K562 (cell line): ENCODE measurements around the gene DNAH3. TPM values are rescaled to one million over a fixed set of nuclear protein-coding genes. Genes with fewer than 3 reads are reported as not detected.

Experiments used
- ATAC-seq: fragments of 200-7000 bp; cut with Tn5 transposase; 3 replicates; pipeline ENCODE4 v1.9.1; 2020; ENCODE audit warnings: moderate library complexity
- BruUV-seq: library from RNA; stranded (reverse); fragments of 400-500 nt; replicated peaks from 2 replicates; lab custom pipeline; 2021; lab: Mats Ljungman, UMichigan
- CTCF ChIA-PET: fragments of 300-600 bp; formaldehyde crosslinking; extraction: SDS; loops from one replicate; lab custom pipeline; 2021; ENCODE audit warnings: low intra/inter-chr PET ratio; lab: Yijun Ruan, JAX
- POLR2A ChIA-PET: fragments of 300-600, 350-650 bp; sonication (Branson Sonifier 250); formaldehyde crosslinking; extraction: SDS; loops from one replicate; lab custom pipeline; 2021; ENCODE audit warnings: antibody characterized with exemption, inconsistent platforms; lab: Yijun Ruan, JAX
- DNase-seq, 4 experiments: peaks; one replicate each; pipeline versions ENCODE4 v3.0.0 to v3.0.0-alpha.2; 2011 to 2018; ENCODE audit warnings: low spot score in 3 of 4, mixed read lengths in 3 of 4; ENCODE audit errors: extremely low read depth in 1 of 4
- FAIRE-seq: peaks from 2 replicates; lab custom pipeline; 2011; peaks lifted over from hg19 to GRCh38; lab: Jason Lieb, UNC
- H2AFZ ChIP-seq: 2 replicates; pipeline ENCODE4 v1.6.0; 2011; ENCODE audit warnings: low read depth, low read length, control low read depth, inconsistent platforms
- H3K27ac ChIP-seq: fragments of 200-600 bp; 3 replicates; pipeline ENCODE4 v1.8.0; 2011; ENCODE audit warnings: low read depth, mild to moderate bottlenecking, control low read depth, inconsistent platforms, low read length, moderate library complexity, mixed read lengths; ENCODE audit errors: extremely low read depth
- H3K27me3 ChIP-seq, 2 experiments: fragments of 300-600 bp in 1 of 2; 2 replicates in 1 of 2; 3 replicates in 1 of 2; pipeline versions ENCODE4 v1.6.0 to v1.8.0; 2011; ENCODE audit warnings: inconsistent platforms in 2 of 2, low read length in 2 of 2, mild to moderate bottlenecking in 1 of 2, mixed read lengths in 1 of 2, moderate library complexity in 1 of 2; ENCODE audit not compliant: control insufficient read depth in 2 of 2, insufficient read depth in 2 of 2
- H3K36me3 ChIP-seq: fragments of 300-600 bp; 3 replicates; pipeline ENCODE4 v1.8.0; 2011; ENCODE audit warnings: mild to moderate bottlenecking, low read length, inconsistent platforms; ENCODE audit not compliant: control insufficient read depth, insufficient read depth
- H3K4me1 ChIP-seq, 2 experiments: fragments of 200-600 bp in 1 of 2; replicated peaks in 1 of 2; 2 replicates in 1 of 2; 3 replicates in 1 of 2; pipeline versions ENCODE4 v1.5.1 to v1.8.0; 2011; ENCODE audit warnings: inconsistent platforms in 2 of 2, low read length in 2 of 2, mild to moderate bottlenecking in 1 of 2, mixed read lengths in 1 of 2, moderate library complexity in 1 of 2; ENCODE audit not compliant: control insufficient read depth in 2 of 2, insufficient read depth in 2 of 2
- H3K4me2 ChIP-seq: 2 replicates; pipeline ENCODE4 v1.6.1; 2011; ENCODE audit warnings: low read length, control low read depth, inconsistent platforms, mixed read lengths; ENCODE audit not compliant: insufficient read depth
- H3K4me3 ChIP-seq: fragments of 200-600 bp; sonication (generic), shearing (Covaris generic); 2 replicates; pipeline ENCODE4 v1.5.1; 2016; ENCODE audit warnings: control low read depth, inconsistent platforms
- H3K79me2 ChIP-seq: fragments of 200-600 bp; 3 replicates; pipeline ENCODE4 v1.8.0; 2011; ENCODE audit warnings: low read length, inconsistent platforms; ENCODE audit not compliant: control insufficient read depth, insufficient read depth
- H3K9ac ChIP-seq, 2 experiments: 2 replicates each; pipeline versions ENCODE4 v1.6.0 to v1.6.1; 2011; ENCODE audit warnings: low read depth in 2 of 2, low read length in 2 of 2, control low read depth in 1 of 2, inconsistent platforms in 1 of 2, mild to moderate bottlenecking in 1 of 2, mixed read lengths in 1 of 2; ENCODE audit not compliant: insufficient read depth in 1 of 2
- H3K9me1 ChIP-seq: one replicate; pipeline ENCODE4 v1.6.0; 2011; ENCODE audit warnings: inconsistent platforms, mild to moderate bottlenecking, low read length, moderate library complexity; ENCODE audit not compliant: control insufficient read depth, insufficient read depth
- H3K9me3 ChIP-seq: replicated peaks from 2 replicates; pipeline ENCODE4 v1.5.1; 2011; ENCODE audit warnings: low read depth, low read length, inconsistent platforms; ENCODE audit not compliant: control insufficient read depth, insufficient read depth
- H4K20me1 ChIP-seq: replicated peaks from 2 replicates; pipeline ENCODE4 v1.6.1; 2011; ENCODE audit warnings: low read length, inconsistent platforms, mixed read lengths; ENCODE audit not compliant: control insufficient read depth, insufficient read depth
- ARID2 ChIP-seq: fragments of 450-650 bp; IDR thresholded peaks from 2 replicates; pipeline ENCODE4 v1.6.1; 2017; ENCODE audit warnings: antibody characterized with exemption, mild to moderate bottlenecking
- CHD1 ChIP-seq: fragments of 200-600 bp; sonication (generic); IDR thresholded peaks from one replicate; pipeline ENCODE4 v1.6.1; 2012; ENCODE audit warnings: mild to moderate bottlenecking, moderate library complexity, low read length, inconsistent platforms
- ELF2 ChIP-seq: fragments of 250-450 bp; sonication (Bioruptor Pico); IDR thresholded peaks from 2 replicates; pipeline ENCODE4 v1.5.0; 2021; ENCODE audit warnings: mild to moderate bottlenecking
- FOXM1 ChIP-seq, 2 experiments: fragments of 450-650 bp in 1 of 2; sonication (generic) in 1 of 2; formaldehyde crosslinking in 1 of 2; IDR thresholded peaks; 2 replicates each; pipeline versions ENCODE4 v1.6.1 to v1.9.0; 2017 to 2022; ENCODE audit warnings: low read depth in 2 of 2, mild to moderate bottlenecking in 2 of 2, missing genetic modification reagents in 1 of 2, moderate library complexity in 1 of 2
- GATAD2B ChIP-seq: fragments of 450-650 bp; IDR thresholded peaks from 2 replicates; pipeline ENCODE4 v1.6.1; 2017; ENCODE audit warnings: mild to moderate bottlenecking, borderline replicate concordance
- HDGF ChIP-seq: fragments of 450-650 bp; IDR thresholded peaks from 2 replicates; pipeline ENCODE4 v1.6.1; 2016
- MYC ChIP-seq, 2 experiments: fragments of 250-450 bp in 1 of 2; sonication (Bioruptor Pico) in 1 of 2; IDR thresholded peaks; 2 replicates each; pipeline versions ENCODE4 v1.5.1 to v1.6.1; 2012 to 2021; ENCODE audit warnings: low read depth in 2 of 2, borderline replicate concordance in 1 of 2, improper control_type of control experiment in 1 of 2, low read length in 1 of 2, mild to moderate bottlenecking in 1 of 2, moderate library complexity in 1 of 2
- RCOR1 ChIP-seq, 2 experiments: IDR thresholded peaks; 2 replicates each; pipeline ENCODE4 v1.6.1; 2012; ENCODE audit warnings: low read depth in 2 of 2, low read length in 2 of 2, borderline replicate concordance in 1 of 2, improper control_type of control experiment in 1 of 2
- YBX1 ChIP-seq: fragments of 450-650 bp; IDR thresholded peaks from 2 replicates; pipeline ENCODE4 v1.7.1; 2016; ENCODE audit warnings: mild to moderate bottlenecking
- ZNF175 ChIP-seq: fragments of 200-800 bp; sonication (Bioruptor generic); IDR thresholded peaks from 2 replicates; pipeline ENCODE4 v1.6.1; 2016; ENCODE audit warnings: low read depth, mild to moderate bottlenecking, missing genetic modification characterization, missing compliant biosample characterization
- ZNF23 ChIP-seq: fragments of 250-450 bp; sonication (Bioruptor Pico); IDR thresholded peaks from 2 replicates; pipeline ENCODE4 v1.4.0; 2020; ENCODE audit warnings: mild to moderate bottlenecking
- ZNF445 ChIP-seq: fragments of 250-450 bp; sonication (Bioruptor Pico); IDR thresholded peaks from 2 replicates; pipeline ENCODE4 v1.4.0; 2020; ENCODE audit warnings: low read depth, mild to moderate bottlenecking, moderate library complexity
- WGBS: fragments of 100-300 bp; shearing (Covaris generic); methylation state at CpG from one replicate; pipeline ENCODE4 v1.1.6; 2016; ENCODE audit warnings: low coverage, mixed read lengths; ENCODE audit not compliant: insufficient coverage; ENCODE audit errors: missing lambda C conversion rate; 5-methylcytosine and 5-hydroxymethylcytosine counted together
- in situ Hi-C: fragments of 300-500 bp; cut with MboI; formaldehyde crosslinking; loops from 4 replicates; pipeline ENCODE4 v1.15.0; 2018; ENCODE audit warnings: inconsistent platforms, mixed read lengths
- intact Hi-C: fragments of 100-400 bp; cut with micrococcal nuclease; formaldehyde crosslinking; loops from 2 replicates; pipeline ENCODE4 v1.14.2; 2022
- polyA plus RNA-seq, 8 experiments: library from polyadenylated mRNA; depleted of rRNA in 4 of 8; stranded (reverse) in 5 of 8; unstranded in 3 of 8; fragments of >200 nt; fragmentation: Nextera tagmentation in 2 of 8; fragmentation: Illumina TruSeq in 1 of 8; extraction: Ambion mirVana in 2 of 8; extraction: Trizol in 1 of 8; gene quantifications; 2 replicates each; pipeline versions ENCODE4 v1.2.1 to v1.2.3, GENCODE V29; 2011 to 2014; ENCODE audit warnings: inconsistent platforms in 1 of 8, missing spikeins in 1 of 8
- total RNA-seq, 7 experiments: library from RNA; depleted of rRNA in 6 of 7; stranded (reverse); fragments of >200 nt in 6 of 7; fragmentation: Illumina TruSeq in 2 of 7; extraction: Trizol in 2 of 7; gene quantifications; 2 replicates each; pipeline versions ENCODE4 v1.2.1 to v1.2.3, GENCODE V29; 2011 to 2021; ENCODE audit warnings: low replicate concordance in 1 of 7
- TF ChIP-seq, protein P1 (sequence below): fragments of 250-450 bp; sonication (Bioruptor Pico); IDR thresholded peaks from 2 replicates; pipeline ENCODE4 v1.8.0; 2022; ENCODE audit warnings: moderate library complexity, mild to moderate bottlenecking, inconsistent platforms

Gene DNAH3
- total and polyA plus RNA-seq, 9 of the 15 experiments (the other 6 are each of a cell fraction or from before 2014, with no cell fraction given) = 0.32 to 0.84 (median 0.44) TPM

DNA sequence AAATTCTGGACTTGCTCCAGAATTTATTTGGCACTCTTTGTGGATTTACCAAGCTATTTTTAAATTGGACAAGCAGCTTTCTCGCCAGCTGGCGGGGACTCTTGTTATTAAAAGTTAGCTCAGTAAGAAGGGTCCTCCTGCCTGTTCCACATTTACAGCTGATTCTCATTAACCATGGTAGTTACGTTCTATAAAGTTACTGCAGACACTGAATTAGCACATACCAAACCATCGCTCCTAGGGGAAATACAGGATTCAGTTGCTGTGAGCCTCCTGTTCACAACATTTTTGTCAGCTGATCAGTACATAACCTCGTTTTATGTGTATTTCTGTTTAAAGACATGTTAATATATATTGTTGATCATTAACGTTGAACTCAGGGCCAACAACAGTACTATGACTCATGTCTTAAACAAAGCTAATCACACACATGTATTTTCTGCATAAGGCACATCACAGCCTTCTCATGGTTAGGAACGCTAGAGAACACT lies 12.1 kb upstream of the DNAH3 start:
- H3K9me3 ChIP-seq = no peaks in the 10 kb centered on the region
- POLR2A ChIA-PET = interaction anchor here (1.1 kb wide), 2 partner anchors 138 to 310 kb away, joined by 3 to 4 read pairs; no protein-coding TSS in a partner anchor
- H4K20me1 ChIP-seq = no peaks in the 10 kb centered on the region
- CTCF ChIA-PET = no interaction called here
- no peaks in the 10 kb centered on the region for H3K27me3 ChIP-seq
- no peak overlapping the region for H3K9ac ChIP-seq
- H3K79me2 ChIP-seq = peaks cover 3% of the 10 kb centered on the region; the same call in 1 of the 3 replicates
- no peak overlapping the region for H3K4me3 ChIP-seq
- H3K27ac ChIP-seq = no peak overlapping the region
- intact Hi-C loops (no loop called here), in situ Hi-C loops (no loop called here)
- no TSS peak for BruUV-seq
- peaks cover 26% of the 10 kb centered on the region for H3K36me3 ChIP-seq
- no peak overlapping the region for H3K4me2 ChIP-seq
- TF ChIP-seq, protein P1, sequence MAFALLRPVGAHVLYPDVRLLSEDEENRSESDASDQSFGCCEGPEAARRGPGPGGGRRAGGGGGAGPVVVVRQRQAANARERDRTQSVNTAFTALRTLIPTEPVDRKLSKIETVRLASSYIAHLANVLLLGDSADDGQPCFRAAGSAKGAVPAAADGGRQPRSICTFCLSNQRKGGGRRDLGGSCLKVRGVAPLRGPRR (CRISPR knock-in tag) = no peak
- TF ChIP-seq RCOR1 (IDR thresholded peaks at IDR 0.05; ENCODE audit: borderline replicate concordance in 1 of 2, low read depth in 2 of 2, low read length in 2 of 2) (no peak), ARID2 (no peak), ELF2 (CRISPR knock-in tag) (no peak), ZNF23 (CRISPR knock-in tag) (no peak), ZNF445 (CRISPR knock-in tag) (no peak), CHD1 (no peak), YBX1 (no peak), MYC (IDR thresholded peaks at IDR 0.05; ENCODE audit: low read depth, low read length) (no peak), MYC (CRISPR knock-in tag; IDR thresholded peaks at IDR 0.05; ENCODE audit: borderline replicate concordance, low read depth) (no peak), GATAD2B (no peak), ZNF175 (CRISPR knock-in tag) (no peak), HDGF (no peak), FOXM1 (IDR thresholded peaks at IDR 0.05; ENCODE audit: low read depth) (no peak), FOXM1 (CRISPR knock-in tag; IDR thresholded peaks at IDR 0.05; ENCODE audit: low read depth) (no peak)
- WGBS = 73% methylated on average over 7 of the region's 7 CpGs
- peaks cover 10 to 17% of the 10 kb centered on the region in 2 experiments for H3K4me1 ChIP-seq
- FAIRE-seq = no peak
- DNase-seq = no peak
- H2AFZ ChIP-seq = no peak overlapping the region
- no peaks in the 10 kb centered on the region for H3K9me1 ChIP-seq
- no peak for ATAC-seq
